ENCODE data around the gene ZBTB3.
"Not testable (repeated sequence)": the region's sequence is repeated elsewhere in the genome, so short reads cannot be mapped to it uniquely, and the experiment has no call there.

The ZBTB3 gene

GRCh38 chr11:62713343-62713742 is 40.6 kb downstream of the ZBTB3 start:
- no peak for DNase-seq

GRCh38 chr11:62712861-62713260 is 41.1 kb downstream of the ZBTB3 start:
- DNase-seq: no peak

- DNase-seq: no peak
Observed at GRCh38 chr11:62712276-62712812, 41.6 kb downstream of the ZBTB3 start.

- DNase-seq: no peak
Observed at GRCh38 chr11:62710001-62710345, 44.0 kb downstream of the ZBTB3 start.

- DNase-seq: no peak
Observed at GRCh38 chr11:62709247-62710000, 44.5 kb downstream of the ZBTB3 start.

- no peak for DNase-seq
Observed at GRCh38 chr11:62708793-62709192, 45.2 kb downstream of the ZBTB3 start.

- no peak for DNase-seq
Observed at GRCh38 chr11:62708392-62708791, 45.6 kb downstream of the ZBTB3 start.

- DNase-seq: no peak
Observed at GRCh38 chr11:62707277-62707861, 46.6 kb downstream of the ZBTB3 start, which contains the start of the genes BSCL2 and GNG3. Gene BSCL2, minus strand, starts transcription at chr11:62707424. Its CDS starts 229 bp downstream, at chr11:62707195. Gene GNG3, plus strand, starts transcription at chr11:62707676. Its CDS starts 620 bp downstream, at chr11:62708296.

GRCh38 chr11:62706850-62707247 is 47.1 kb downstream of the ZBTB3 start:
- no peak for DNase-seq

GRCh38 chr11:62705880-62706849 is 47.8 kb downstream of the ZBTB3 start:
- peak; percentile 94 to 98 for DNase-seq

- no peak for DNase-seq
Observed at GRCh38 chr11:62705413-62705812, 48.5 kb downstream of the ZBTB3 start.

- not testable (repeated sequence) for DNase-seq
Observed at GRCh38 chr11:62703921-62704320, 50.0 kb downstream of the ZBTB3 start.

- no peak for DNase-seq
Observed at GRCh38 chr11:62702246-62702645, 51.7 kb downstream of the ZBTB3 start.
